Measurements from ENCODE around the gene SPNS2.

The SPNS2 gene

DNA sequence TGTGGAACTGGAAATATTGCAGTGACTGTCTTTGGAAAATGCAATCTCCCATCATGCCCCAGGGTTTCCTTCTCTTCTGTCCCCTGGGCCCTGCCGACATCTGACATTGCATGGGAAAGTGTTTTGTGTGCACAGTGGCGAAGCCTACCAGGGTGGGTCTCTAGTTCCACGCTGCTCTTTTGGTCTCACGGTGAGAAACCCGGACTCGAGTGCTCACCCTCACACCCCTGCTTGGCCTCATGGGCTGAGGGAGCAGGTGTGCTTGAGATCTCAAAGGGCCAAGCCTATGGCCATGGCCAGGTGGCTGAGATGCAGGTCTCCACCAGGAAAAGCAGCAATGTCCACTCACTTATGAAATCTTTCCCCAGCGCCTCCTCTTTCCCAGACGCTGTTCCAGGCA is 32.9 kb upstream of the SPNS2 start:
- H3K27ac ChIP-seq, result no peak overlapping the region
- TF ChIP-seq ZFX (IDR thresholded peaks at IDR 0.05; ENCODE audit: borderline replicate concordance), result no peak
- TF ChIP-seq, protein P1, sequence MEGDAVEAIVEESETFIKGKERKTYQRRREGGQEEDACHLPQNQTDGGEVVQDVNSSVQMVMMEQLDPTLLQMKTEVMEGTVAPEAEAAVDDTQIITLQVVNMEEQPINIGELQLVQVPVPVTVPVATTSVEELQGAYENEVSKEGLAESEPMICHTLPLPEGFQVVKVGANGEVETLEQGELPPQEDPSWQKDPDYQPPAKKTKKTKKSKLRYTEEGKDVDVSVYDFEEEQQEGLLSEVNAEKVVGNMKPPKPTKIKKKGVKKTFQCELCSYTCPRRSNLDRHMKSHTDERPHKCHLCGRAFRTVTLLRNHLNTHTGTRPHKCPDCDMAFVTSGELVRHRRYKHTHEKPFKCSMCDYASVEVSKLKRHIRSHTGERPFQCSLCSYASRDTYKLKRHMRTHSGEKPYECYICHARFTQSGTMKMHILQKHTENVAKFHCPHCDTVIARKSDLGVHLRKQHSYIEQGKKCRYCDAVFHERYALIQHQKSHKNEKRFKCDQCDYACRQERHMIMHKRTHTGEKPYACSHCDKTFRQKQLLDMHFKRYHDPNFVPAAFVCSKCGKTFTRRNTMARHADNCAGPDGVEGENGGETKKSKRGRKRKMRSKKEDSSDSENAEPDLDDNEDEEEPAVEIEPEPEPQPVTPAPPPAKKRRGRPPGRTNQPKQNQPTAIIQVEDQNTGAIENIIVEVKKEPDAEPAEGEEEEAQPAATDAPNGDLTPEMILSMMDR (IDR thresholded peaks at IDR 0.05), result no peak

DNA sequence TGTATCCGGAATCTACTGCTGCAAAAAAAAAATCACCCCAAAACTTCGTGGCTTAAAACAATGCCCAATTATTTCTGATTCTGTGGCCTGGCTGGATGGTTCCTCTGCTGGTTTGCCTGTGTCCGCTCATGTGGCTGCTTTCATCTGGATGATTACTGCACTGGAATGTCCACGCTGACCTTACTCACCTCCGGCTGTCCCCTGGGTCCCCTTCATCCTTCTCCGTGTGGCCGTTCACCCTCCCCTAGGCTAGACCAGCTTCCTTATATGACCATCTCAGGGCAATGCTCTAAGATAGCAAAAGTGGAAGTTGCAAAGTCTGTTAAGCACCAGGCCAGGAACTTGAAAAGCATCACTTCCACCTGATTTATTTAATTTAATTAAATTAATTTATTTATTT is 31.4 kb upstream of the SPNS2 start:
- TF ChIP-seq, protein P1 (IDR thresholded peaks at IDR 0.05), result no peak
- TF ChIP-seq ZFX (IDR thresholded peaks at IDR 0.05; ENCODE audit: borderline replicate concordance), result no peak
- H3K27ac ChIP-seq, result no peak overlapping the region

DNA sequence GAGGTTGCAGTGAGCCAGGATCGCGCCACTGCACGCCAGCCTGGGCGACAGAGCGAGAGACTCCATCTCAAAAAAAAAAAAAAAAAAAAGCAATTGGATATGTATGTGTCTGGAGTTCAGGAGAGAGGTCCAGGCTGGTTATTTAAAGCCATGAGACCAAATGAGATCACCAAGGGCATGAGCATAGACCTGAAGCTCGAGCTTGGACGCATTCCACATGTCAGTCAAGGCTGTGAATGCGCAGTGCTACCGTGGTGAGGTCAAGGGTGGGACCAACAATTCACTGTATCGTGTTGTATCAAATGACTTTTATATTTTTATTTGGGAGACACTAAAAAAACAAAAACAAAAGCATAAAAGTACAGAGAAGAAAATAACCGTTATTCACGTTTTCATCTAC is 29.1 kb upstream of the SPNS2 start:
- no peak for TF ChIP-seq ZFX (IDR thresholded peaks at IDR 0.05; ENCODE audit: borderline replicate concordance)
- TF ChIP-seq, protein P1 (IDR thresholded peaks at IDR 0.05), result no peak
- H3K27ac ChIP-seq, result no peak overlapping the region

DNA sequence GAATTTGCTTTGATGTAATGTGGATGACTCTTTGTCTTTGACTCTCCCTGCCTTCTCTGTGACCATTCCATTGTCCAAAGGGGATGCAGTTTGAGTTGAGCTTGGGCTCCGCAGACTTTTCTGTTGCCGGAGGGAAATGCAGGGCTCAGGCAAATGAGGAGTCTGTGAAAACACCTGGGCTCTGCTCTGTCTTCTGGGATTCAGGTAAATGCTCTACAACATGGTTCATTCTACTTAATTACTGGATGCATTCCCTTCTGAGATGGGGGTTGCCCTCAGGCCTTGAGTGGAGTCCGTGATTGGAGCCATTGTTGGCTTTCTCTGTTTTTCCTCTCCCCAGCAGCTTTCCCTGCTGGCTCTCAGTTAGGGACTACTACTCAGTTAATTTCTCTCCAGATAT is 26.4 kb upstream of the SPNS2 start:
- H3K27ac ChIP-seq, result no peak overlapping the region
- TF ChIP-seq, protein P1 (IDR thresholded peaks at IDR 0.05), result no peak

DNA sequence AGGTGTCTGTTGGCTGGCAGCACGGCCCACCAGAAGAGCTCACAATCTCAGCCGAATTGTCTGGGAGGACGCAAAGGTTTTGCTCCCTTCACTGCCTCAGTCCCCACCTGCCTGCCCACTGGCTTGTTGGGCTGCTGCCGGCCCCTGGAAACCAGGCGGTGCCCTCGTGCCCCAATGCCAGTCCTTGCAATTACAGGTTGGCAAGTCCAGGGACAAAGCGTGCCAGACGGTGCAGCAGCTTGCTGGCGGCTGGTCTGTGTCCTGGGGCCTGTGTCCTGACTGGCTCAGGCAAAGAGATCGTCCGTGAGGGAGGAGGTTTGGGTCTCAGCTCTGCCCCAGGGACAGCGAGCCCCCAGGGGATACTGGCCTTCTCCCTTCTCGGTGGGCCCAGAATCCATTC is 24.6 kb upstream of the SPNS2 start:
- TF ChIP-seq, protein P1 (IDR thresholded peaks at IDR 0.05), result no peak
- TF ChIP-seq ZFX (IDR thresholded peaks at IDR 0.05; ENCODE audit: borderline replicate concordance), result no peak
- no peak overlapping the region for H3K27ac ChIP-seq

DNA sequence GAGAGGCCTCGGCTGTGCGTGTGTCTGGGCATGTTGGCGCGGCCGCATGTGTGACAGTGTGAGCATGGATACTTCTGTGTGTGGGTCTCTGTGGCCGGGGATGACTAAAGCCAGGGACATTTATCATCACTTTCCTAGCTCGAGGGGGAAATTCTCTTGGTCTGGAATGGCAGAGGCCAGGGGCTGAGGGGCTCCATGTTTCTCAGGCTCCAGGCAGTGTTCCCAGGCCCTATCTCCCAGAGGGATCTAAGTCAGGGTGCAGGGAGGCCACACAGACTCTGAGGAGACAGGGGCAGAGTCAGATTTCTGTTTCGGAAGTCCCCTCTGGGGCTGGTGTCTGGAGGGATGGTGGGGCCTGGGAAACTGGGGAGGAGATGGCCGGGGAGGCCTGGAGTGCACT is 23.7 kb upstream of the SPNS2 start:
- TF ChIP-seq, protein P1 (IDR thresholded peaks at IDR 0.05), result no peak
- no peak for TF ChIP-seq ZFX (IDR thresholded peaks at IDR 0.05; ENCODE audit: borderline replicate concordance)
- no peak overlapping the region for H3K27ac ChIP-seq

DNA sequence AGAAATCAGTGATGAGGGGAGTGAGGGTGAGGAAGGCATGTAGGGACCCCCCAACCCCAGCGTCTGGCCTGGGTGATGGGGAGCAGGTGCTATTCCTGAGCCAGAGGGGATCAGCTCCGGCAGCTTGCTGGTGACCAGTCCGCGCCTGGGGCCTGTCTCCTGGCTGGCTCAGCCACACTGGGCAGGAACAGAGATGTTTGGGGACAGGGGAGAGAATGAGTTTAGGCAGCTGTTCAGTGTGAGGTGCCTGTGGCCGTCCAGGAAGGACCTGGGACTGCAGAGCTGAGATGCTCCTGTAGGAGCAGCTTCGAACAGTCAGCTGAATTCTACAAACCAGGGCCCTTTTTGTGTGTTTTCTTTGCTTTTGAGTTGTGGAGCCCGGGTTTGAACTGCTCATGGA is 23.2 kb upstream of the SPNS2 start:
- H3K27ac ChIP-seq, result no peak overlapping the region
- TF ChIP-seq, protein P1 (IDR thresholded peaks at IDR 0.05), result no peak
- TF ChIP-seq ZFX (IDR thresholded peaks at IDR 0.05; ENCODE audit: borderline replicate concordance), result no peak

All from 22Rv1 (cell line).